Stomach (tissue), 4 donors: ENCODE results near the gene ATG4B.

Experiments
- POLR2A ChIP-seq, 4 donors: fragments of 450-650 bp; IDR thresholded peaks; one replicate each; pipeline ENCODE4 v1.6.1; 2016; ENCODE audit warnings: antibody characterized with exemption in 4 of 4, control low read depth in 2 of 4, mild to moderate bottlenecking in 1 of 4, moderate library complexity in 1 of 4
- POLR2AphosphoS5 ChIP-seq, 3 donors: sonication (generic); formaldehyde crosslinking; IDR thresholded peaks; one replicate each; pipeline ENCODE4 v1.6.1; 2016; ENCODE audit warnings: antibody characterized with exemption in 3 of 3

- TF ChIP-seq POLR2AphosphoS5 (IDR thresholded peaks at IDR 0.05) (no peak), POLR2A (IDR thresholded peaks at IDR 0.05) (no peak)
Observed at GRCh38 chr2:241655516-241656189, 18.2 kb downstream of the ATG4B start.
